ENCODE data around the gene LY6G5C.

LY6G5C gene

DNA sequence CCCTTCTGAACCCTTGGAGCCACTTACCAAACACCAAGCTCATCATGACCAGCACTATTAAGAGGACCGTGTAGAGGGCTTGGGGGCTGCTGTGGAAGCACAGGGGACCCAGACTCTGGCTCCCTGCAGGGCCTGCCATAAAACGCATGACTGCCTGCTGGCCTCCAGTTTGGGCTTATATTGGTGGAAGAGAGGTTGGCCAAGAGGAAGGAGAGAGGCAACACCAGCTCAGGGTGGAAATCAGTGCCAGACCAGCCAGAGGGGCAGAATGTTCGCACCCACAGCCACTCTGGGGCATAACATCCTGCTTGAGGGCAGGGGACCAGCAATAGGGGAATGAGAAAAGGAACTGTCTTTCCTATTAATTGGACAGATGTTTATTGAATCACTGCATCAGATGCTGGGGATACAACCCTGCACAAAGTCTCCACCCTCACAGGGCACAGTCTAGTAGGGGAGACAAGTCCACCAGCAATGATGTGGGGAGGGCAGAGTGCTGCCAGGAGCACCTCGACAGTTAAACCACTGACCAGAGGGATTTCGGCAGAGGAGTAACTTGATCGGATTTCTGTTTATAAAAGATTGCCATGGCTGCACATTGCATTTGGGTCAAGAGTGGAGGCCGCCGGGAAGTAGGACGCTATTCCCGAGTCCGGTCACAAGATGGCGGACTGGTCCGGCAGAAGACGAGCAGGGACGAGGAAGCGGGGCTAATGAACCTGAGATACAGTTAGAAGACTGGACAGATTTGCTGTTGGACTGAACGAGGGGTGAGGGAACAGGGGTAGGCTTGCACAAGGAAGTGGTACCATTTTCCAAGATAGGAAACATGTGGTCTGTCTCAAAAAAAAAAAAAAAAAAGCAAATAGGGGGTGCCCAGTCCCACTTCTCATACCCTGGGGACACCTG is at the start of gene LY6G5C:
Gene LY6G5C, minus strand, starts transcription at position 842 of the 909 bp plus-strand sequence. Its CDS starts 694 bp downstream, at position 148.
- DNase-seq = peak in 57 of 58 donors; percentile 7 to 83 (median 60)

GRCh38 chr6:31729979-31730630 is 49.2 kb upstream of the LY6G5C start:
- DNase-seq = peak in 50 of 58 donors; percentile 27 to 79 (median 57)

- peak in 57 of 58 donors; percentile 18 to 89 (median 77) for DNase-seq
Observed at GRCh38 chr6:31729515-31729978, 48.7 kb upstream of the LY6G5C start.

DNA sequence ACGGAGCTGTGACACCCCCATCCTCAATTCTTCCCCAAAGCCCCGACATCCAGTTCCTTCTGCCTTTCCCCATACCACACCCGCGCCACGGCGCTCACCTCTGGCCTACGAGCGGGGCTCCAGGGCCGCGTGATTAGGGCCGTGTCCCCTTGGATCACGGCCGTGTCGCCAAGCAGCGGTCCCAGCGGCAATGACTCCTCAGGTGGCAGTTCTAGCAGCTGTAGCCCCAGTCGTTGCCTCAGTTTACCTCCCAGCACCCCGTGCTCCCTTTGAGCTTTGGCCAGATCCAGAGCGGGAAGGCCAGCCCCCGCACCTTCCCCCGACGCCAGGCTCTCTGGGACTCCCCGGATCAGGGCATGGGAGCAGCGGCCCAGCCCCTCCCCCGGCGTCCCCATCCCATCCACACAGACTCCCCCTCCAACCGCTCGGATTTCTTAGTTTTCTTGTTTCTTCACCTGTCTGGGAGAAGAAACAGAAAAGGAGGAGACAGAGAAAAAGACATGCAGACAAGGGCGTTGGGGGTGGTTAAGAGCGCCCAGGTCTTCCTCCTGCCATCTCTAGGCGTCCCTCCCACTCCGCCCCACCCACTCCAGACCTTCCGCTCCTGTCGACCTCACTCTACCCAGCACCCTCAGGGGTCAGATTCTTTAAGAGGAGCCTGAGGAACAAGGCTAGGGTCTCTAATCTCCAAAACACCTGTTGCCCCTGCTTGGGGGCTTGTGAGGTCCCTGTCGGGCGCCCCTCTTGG is 48.1 kb upstream of the LY6G5C start, which contains the start of gene DDAH2:
Gene DDAH2, minus strand, starts transcription at position 533 of the 748 bp plus-strand sequence. Its CDS starts 138 bp downstream, at position 395.
- DNase-seq = no peak

GRCh38 chr6:31727717-31728671 is 47.1 kb upstream of the LY6G5C start:
- DNase-seq = no peak

- peak in 2 of 58 donors; percentile 23 to 29 for DNase-seq
Observed at GRCh38 chr6:31727034-31727716, 46.3 kb upstream of the LY6G5C start.

DNA sequence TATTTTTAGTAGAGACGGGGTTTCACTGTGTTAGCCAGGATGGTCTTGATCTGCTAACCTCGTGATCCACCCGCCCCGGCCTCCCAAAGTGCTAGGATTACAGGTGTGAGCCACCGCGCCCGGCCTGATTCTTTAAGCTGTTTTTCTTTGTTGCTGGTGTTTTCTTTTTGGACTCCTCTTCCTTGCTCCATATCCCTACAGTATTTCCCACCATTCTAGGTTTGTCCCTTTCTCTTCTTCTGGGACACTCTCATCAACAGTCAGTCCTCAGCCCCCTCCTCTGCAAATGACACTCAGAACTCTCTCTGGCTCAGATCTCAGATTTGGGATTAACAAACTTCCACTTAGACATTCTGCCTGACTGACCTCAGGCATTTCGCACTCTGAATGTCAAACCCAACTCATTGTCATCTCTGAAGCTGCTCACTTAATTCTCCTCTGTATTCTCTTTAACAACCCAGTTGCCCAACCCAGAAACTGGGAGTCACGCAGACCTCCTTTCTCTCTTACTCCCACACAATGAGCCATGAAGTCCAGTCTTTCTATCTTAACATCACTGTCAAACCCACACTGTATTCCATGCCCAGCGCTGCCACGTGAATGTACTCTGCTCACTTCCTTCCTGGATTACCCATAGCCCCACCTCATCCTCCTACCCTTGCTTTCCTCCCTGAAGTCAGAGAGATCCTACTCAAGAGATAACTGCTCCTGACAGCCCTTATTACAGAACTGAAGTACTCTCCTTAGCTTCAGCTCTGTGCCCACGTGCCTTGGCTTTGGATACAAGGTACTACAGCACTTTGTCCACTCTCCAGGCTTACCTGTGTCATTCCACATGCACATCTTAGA is 44.9 kb upstream of the LY6G5C start:
- DNase-seq = no peak

GRCh38 chr6:31723980-31724691 is 43.3 kb upstream of the LY6G5C start:
- no peak for DNase-seq

- no peak for DNase-seq
Observed at GRCh38 chr6:31723245-31723979, 42.5 kb upstream of the LY6G5C start, which contains the start of gene MPIG6B. Gene MPIG6B, plus strand, starts transcription at chr6:31723373. Its CDS starts 11 bp downstream, at chr6:31723384.

GRCh38 chr6:31722173-31722572 is 41.3 kb upstream of the LY6G5C start:
- no peak for DNase-seq

- DNase-seq = no peak
Observed at GRCh38 chr6:31721351-31722020, 40.6 kb upstream of the LY6G5C start, which contains the start of gene LY6G6C. Gene LY6G6C, minus strand, starts transcription at chr6:31721746. Its CDS starts 67 bp downstream, at chr6:31721679.

DNA sequence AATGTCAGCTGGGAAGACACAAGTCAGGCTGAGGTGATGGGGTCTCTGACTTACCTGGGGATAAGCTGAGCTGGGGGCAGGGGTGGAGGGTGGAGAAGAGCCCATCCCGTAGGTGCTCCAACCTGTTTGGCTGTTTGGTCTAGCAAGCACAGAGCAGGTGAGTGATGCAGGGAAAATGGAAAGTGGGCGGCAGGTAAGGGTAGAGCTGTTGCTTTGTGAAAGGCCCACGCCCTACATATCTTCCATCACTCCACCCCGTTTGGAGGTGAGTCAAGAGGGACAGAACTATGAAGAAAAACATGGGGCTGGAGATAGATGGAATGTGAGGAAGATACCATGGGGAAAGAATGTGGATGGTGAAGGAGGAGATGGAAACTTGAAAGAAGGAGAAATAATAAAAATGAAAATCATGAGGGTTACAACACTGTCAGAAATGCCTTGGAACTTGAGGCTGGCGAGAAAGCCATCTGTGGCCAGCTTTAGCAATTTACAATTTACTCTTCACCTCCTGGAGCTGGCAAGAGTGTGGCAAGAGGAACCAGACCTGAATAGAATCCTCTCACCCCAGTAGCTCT is 39.4 kb upstream of the LY6G5C start:
- DNase-seq = no peak

- no peak for DNase-seq
Observed at GRCh38 chr6:31719001-31719400, 38.1 kb upstream of the LY6G5C start.

GRCh38 chr6:31718265-31718664 is 37.4 kb upstream of the LY6G5C start:
- no peak for DNase-seq

GRCh38 chr6:31717499-31718222 is 36.8 kb upstream of the LY6G5C start:
- no peak for DNase-seq

Measured in anterior cingulate cortex (tissue), 58 donors.